Tibial artery (tissue), 4 donors: ENCODE results near the gene RAP1GAP2.
"Not testable (repeated sequence)": the region's sequence is repeated elsewhere in the genome, so short reads cannot be mapped to it uniquely, and the experiment has no call there.

ENCODE experiments used
- DNase-seq, 2 donors: peaks; one replicate each; pipeline ENCODE4 v3.0.0-alpha.2; 2019
- H3K27ac ChIP-seq, 2 donors: fragments of 200-600 bp; sonication (generic) in 1 of 2; 1 replicate in 1 of 2; 2 replicates in 1 of 2; pipeline ENCODE4 v1.5.1; 2018 to 2019; ENCODE audit warnings: mild to moderate bottlenecking in 1 of 2
- H3K27me3 ChIP-seq, 2 donors: fragments of 200-600 bp; sonication (generic) in 1 of 2; one replicate each; pipeline versions ENCODE4 v1.5.1 to v1.6.0; 2016 to 2019
- H3K36me3 ChIP-seq, 3 donors: fragments of 200-600 bp; sonication (generic) in 2 of 3; one replicate each; pipeline ENCODE4 v1.5.1; 2016 to 2019; ENCODE audit warnings: mild to moderate bottlenecking in 2 of 3
- H3K4me1 ChIP-seq, 4 donors: fragments of 200-600 bp; sonication (generic) in 2 of 4; 1 replicate in 3 of 4; 2 replicates in 1 of 4; pipeline ENCODE4 v1.5.1; 2016 to 2019
- H3K4me3 ChIP-seq, 2 donors: fragments of 200-600 bp; sonication (generic) in 1 of 2; 1 replicate in 1 of 2; 2 replicates in 1 of 2; pipeline ENCODE4 v1.5.1; 2018 to 2019; ENCODE audit warnings: mild to moderate bottlenecking in 2 of 2
- H3K9me3 ChIP-seq, 3 donors: fragments of 200-600 bp; sonication (generic) in 1 of 3; one replicate each; pipeline ENCODE4 v1.5.1; 2016 to 2019
- intact Hi-C: fragments of 100-400 bp; cut with DNase I; formaldehyde crosslinking; loops from one replicate; pipeline ENCODE4 v1.15.0; 2023; ENCODE audit warnings: low total_unique reads
- TF ChIP-seq, protein P1 (sequence below), 2 experiments: fragments of 200-600 bp in 1 of 2; fragments of 450-650 bp in 1 of 2; IDR thresholded peaks; one replicate each; pipeline ENCODE4 v1.5.1; 2017 to 2019; ENCODE audit warnings: antibody characterized with exemption in 2 of 2, mild to moderate bottlenecking in 1 of 2, moderate library complexity in 1 of 2

Gene RAP1GAP2

DNA sequence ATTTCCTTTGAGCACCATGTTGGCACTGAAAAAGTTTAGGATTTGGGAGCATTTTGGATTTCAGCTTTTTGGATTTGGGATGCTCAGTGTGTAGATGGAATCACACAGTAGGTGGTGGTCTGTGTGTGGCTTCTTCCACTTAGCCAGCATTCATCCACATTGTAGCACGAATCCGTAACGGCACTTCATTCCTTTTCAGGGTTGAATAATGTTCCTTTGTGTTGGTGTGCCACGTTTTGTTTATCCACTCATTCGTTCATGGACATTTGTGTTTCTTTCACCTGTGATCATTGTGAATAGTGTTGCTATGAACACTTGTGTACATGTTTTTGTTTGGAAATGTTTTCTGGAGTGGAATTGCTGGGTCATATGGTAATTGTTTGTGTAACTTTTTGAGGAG lies 85.1 kb downstream of the RAP1GAP2 start:
- H3K27ac ChIP-seq: no peak overlapping the region
- H3K36me3 ChIP-seq: no peaks in the 10 kb centered on the region
- H3K4me1 ChIP-seq: peaks cover 0 to 9% (median 0%) of the 10 kb centered on the region in 4 donors
- no peak overlapping the region for H3K4me3 ChIP-seq
- no peaks in the 10 kb centered on the region for H3K9me3 ChIP-seq
- TF ChIP-seq, protein P1, sequence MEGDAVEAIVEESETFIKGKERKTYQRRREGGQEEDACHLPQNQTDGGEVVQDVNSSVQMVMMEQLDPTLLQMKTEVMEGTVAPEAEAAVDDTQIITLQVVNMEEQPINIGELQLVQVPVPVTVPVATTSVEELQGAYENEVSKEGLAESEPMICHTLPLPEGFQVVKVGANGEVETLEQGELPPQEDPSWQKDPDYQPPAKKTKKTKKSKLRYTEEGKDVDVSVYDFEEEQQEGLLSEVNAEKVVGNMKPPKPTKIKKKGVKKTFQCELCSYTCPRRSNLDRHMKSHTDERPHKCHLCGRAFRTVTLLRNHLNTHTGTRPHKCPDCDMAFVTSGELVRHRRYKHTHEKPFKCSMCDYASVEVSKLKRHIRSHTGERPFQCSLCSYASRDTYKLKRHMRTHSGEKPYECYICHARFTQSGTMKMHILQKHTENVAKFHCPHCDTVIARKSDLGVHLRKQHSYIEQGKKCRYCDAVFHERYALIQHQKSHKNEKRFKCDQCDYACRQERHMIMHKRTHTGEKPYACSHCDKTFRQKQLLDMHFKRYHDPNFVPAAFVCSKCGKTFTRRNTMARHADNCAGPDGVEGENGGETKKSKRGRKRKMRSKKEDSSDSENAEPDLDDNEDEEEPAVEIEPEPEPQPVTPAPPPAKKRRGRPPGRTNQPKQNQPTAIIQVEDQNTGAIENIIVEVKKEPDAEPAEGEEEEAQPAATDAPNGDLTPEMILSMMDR (IDR thresholded peaks at IDR 0.05): no peak
- no peaks in the 10 kb centered on the region for H3K27me3 ChIP-seq
- DNase-seq: no peak
- intact Hi-C loops: no loop called here

- Histone ChIP-seq H3K36me3 (no peaks in the 10 kb centered on the region), H3K9me3 (no peaks in the 10 kb centered on the region), H3K4me1 (peaks cover 0 to 9% (median 0%) of the 10 kb centered on the region in 4 donors), H3K27ac (no peak overlapping the region), H3K27me3 (no peaks in the 10 kb centered on the region), H3K4me3 (no peak overlapping the region)
- TF ChIP-seq, protein P1 (IDR thresholded peaks at IDR 0.05): no peak
- intact Hi-C loops: no loop called here
- DNase-seq: no peak
These were observed 87.4 kb downstream of the RAP1GAP2 start for GRCh38 chr17:2883544-2884213.

- Histone ChIP-seq H3K4me1 (peaks cover 0 to 9% (median 0%) of the 10 kb centered on the region in 4 donors), H3K36me3 (no peaks in the 10 kb centered on the region), H3K4me3 (no peak overlapping the region), H3K27ac (no peak overlapping the region), H3K9me3 (no peaks in the 10 kb centered on the region), H3K27me3 (no peaks in the 10 kb centered on the region)
- TF ChIP-seq, protein P1 (IDR thresholded peaks at IDR 0.05): no peak
- no peak for DNase-seq
- intact Hi-C loops: no loop called here
These were observed 89.5 kb downstream of the RAP1GAP2 start for GRCh38 chr17:2885733-2886132.

- intact Hi-C loops: no loop called here
- TF ChIP-seq, protein P1 (IDR thresholded peaks at IDR 0.05): no peak
- Histone ChIP-seq H3K27me3 (no peaks in the 10 kb centered on the region), H3K9me3 (no peaks in the 10 kb centered on the region), H3K4me1 (peaks cover 0 to 5% (median 0%) of the 10 kb centered on the region in 4 donors), H3K27ac (no peak overlapping the region), H3K4me3 (no peak overlapping the region), H3K36me3 (no peaks in the 10 kb centered on the region)
- DNase-seq: no peak
These were observed 92.1 kb downstream of the RAP1GAP2 start for GRCh38 chr17:2888326-2888725.

GRCh38 chr17:2889256-2889655 lies 93.0 kb downstream of the RAP1GAP2 start:
- H3K27me3 ChIP-seq: no peaks in the 10 kb centered on the region
- H3K4me1 ChIP-seq: no peaks in the 10 kb centered on the region
- DNase-seq: no peak
- H3K36me3 ChIP-seq: no peaks in the 10 kb centered on the region
- TF ChIP-seq, protein P1 (IDR thresholded peaks at IDR 0.05): no peak
- no peak overlapping the region for H3K4me3 ChIP-seq
- intact Hi-C loops: no loop called here
- H3K27ac ChIP-seq: no peak overlapping the region
- no peaks in the 10 kb centered on the region for H3K9me3 ChIP-seq

DNA sequence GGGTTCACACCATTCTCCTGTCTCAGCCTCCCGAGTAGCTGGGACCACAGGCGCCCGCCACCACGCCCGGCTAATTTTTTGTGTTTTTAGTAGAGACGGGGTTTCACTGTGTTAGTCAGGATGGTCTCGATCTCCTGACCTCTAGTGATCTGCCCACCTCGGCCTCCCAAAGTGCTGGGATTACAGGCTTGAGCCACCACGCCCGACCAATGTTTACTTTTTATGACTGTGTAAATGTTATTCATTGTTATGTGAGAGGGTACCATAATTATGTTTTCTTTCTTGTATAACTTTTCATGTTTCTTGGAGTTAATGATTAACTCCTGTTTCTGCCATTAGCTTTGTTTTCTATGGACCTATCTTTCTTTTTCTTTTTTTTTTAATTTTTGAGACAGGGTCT lies 94.5 kb downstream of the RAP1GAP2 start:
- H3K27ac ChIP-seq, H3K4me3 ChIP-seq, DNase-seq, intact Hi-C loops, H3K4me1 ChIP-seq, H3K27me3 ChIP-seq, H3K9me3 ChIP-seq, H3K36me3 ChIP-seq: not testable (repeated sequence)
